Peyer's patch (tissue), 4 donors: ENCODE results near the gene SPINK13. TPM values are rescaled to one million over a fixed set of nuclear protein-coding genes. Genes with fewer than 3 reads are reported as not detected.

ENCODE experiments used
- DNase-seq, 3 donors: peaks; one replicate each; pipeline ENCODE4 v3.0.0-alpha.2; 2017 to 2019
- H3K27ac ChIP-seq, 4 donors: fragments of 200-600 bp; sonication (generic); one replicate each; pipeline ENCODE4 v1.5.1; 2016 to 2019
- H3K27me3 ChIP-seq, 2 donors: fragments of 200-600 bp; sonication (generic); one replicate each; pipeline ENCODE4 v1.5.1; 2019
- H3K36me3 ChIP-seq, 3 donors: fragments of 200-600 bp; sonication (generic); one replicate each; pipeline ENCODE4 v1.5.1; 2016 to 2019
- H3K4me1 ChIP-seq, 4 donors: fragments of 200-600 bp; sonication (generic); one replicate each; pipeline ENCODE4 v1.5.1; 2016 to 2019
- H3K4me3 ChIP-seq, 4 donors: fragments of 200-600 bp; sonication (generic); 1 replicate in 3 of 4; 2 replicates in 1 of 4; pipeline ENCODE4 v1.5.1; 2016 to 2019; ENCODE audit warnings: mild to moderate bottlenecking in 1 of 4
- H3K9me3 ChIP-seq, 4 donors: fragments of 200-600 bp; sonication (generic); one replicate each; pipeline ENCODE4 v1.5.1; 2016 to 2019; ENCODE audit warnings: mild to moderate bottlenecking in 1 of 4
- CTCF ChIP-seq, 6 experiments: fragments of 450-650 bp in 4 of 6; fragments of 200-600 bp in 2 of 6; sonication (generic) in 1 of 6; IDR thresholded peaks; one replicate each; pipeline ENCODE4 v1.5.1; 2017 to 2019; ENCODE audit warnings: antibody characterized with exemption in 6 of 6, mild to moderate bottlenecking in 3 of 6, moderate library complexity in 1 of 6
- POLR2A ChIP-seq, 2 donors: fragments of 450-650 bp; IDR thresholded peaks; one replicate each; pipeline ENCODE4 v1.5.1; 2017; ENCODE audit warnings: antibody characterized with exemption in 2 of 2, mild to moderate bottlenecking in 2 of 2, moderate library complexity in 2 of 2
- total RNA-seq, 4 donors: library from RNA; depleted of rRNA; stranded (reverse); fragments of >200 nt; gene quantifications; one replicate each; pipeline ENCODE4 v1.1.0, GENCODE V29; 2016

The SPINK13 gene
- total RNA-seq, result not detected

DNA sequence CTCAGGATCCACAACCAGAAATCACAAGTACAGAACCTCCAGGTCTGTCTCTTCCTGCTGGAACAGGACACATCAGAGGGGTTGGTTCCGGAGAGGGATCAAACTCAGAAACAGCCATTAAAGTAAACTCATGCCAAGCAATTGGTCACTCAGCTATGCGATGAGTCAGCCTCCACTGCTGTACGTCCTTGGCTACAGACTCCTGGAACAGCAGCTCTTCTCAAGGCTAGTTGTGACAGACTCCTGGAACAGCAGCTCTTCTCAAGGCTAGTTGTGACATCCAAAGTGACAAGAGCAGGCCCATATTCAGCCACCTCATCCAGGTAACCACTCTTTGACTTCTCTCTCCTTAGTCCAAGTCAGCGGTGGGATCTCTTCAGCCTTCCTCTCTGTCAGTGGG is at the start of gene SPINK13:
SPINK13 (plus strand) TSS at position 229 of the 400 bp plus-strand sequence. CDS start 1,279 bp downstream, outside the sequence.
- H3K4me1 ChIP-seq, result no peaks in the 10 kb centered on the region
- DNase-seq, result no peak
- TF ChIP-seq POLR2A (IDR thresholded peaks at IDR 0.05) (no peak), CTCF (IDR thresholded peaks at IDR 0.05) (no peak)
- no peaks in the 10 kb centered on the region for H3K36me3 ChIP-seq
- no peak within 1 kb of the TSS for H3K27ac ChIP-seq
- H3K4me3 ChIP-seq, result no peak within 1 kb of the TSS
- no peaks in the 10 kb centered on the region for H3K9me3 ChIP-seq
- no peaks in the 10 kb centered on the region for H3K27me3 ChIP-seq

- H3K9me3 ChIP-seq, result no peaks in the 10 kb centered on the region
- DNase-seq, result no peak
- H3K4me3 ChIP-seq, result no peak overlapping the region
- TF ChIP-seq POLR2A (IDR thresholded peaks at IDR 0.05), result no peak
- no peak for TF ChIP-seq CTCF (IDR thresholded peaks at IDR 0.05)
- H3K36me3 ChIP-seq, result no peaks in the 10 kb centered on the region
- no peaks in the 10 kb centered on the region for H3K4me1 ChIP-seq
- no peaks in the 10 kb centered on the region for H3K27me3 ChIP-seq
- H3K27ac ChIP-seq, result no peak overlapping the region
Observed at GRCh38 chr5:148221508-148221907, 47.1 kb upstream of the SPINK13 start.

- Histone ChIP-seq H3K27me3 (no peaks in the 10 kb centered on the region), H3K36me3 (no peaks in the 10 kb centered on the region), H3K4me3 (no peak overlapping the region), H3K4me1 (no peaks in the 10 kb centered on the region), H3K27ac (no peak overlapping the region), H3K9me3 (no peaks in the 10 kb centered on the region)
- no peak for DNase-seq
- TF ChIP-seq POLR2A (IDR thresholded peaks at IDR 0.05), result no peak
- no peak for TF ChIP-seq CTCF (IDR thresholded peaks at IDR 0.05)
Observed at GRCh38 chr5:148224117-148224742, 44.4 kb upstream of the SPINK13 start.

- no peaks in the 10 kb centered on the region for H3K9me3 ChIP-seq
- no peaks in the 10 kb centered on the region for H3K27me3 ChIP-seq
- DNase-seq, result no peak
- no peaks in the 10 kb centered on the region for H3K4me1 ChIP-seq
- H3K36me3 ChIP-seq, result no peaks in the 10 kb centered on the region
- TF ChIP-seq POLR2A (IDR thresholded peaks at IDR 0.05) (no peak), CTCF (IDR thresholded peaks at IDR 0.05) (no peak)
- no peak overlapping the region for H3K4me3 ChIP-seq
- no peak overlapping the region for H3K27ac ChIP-seq
Observed at GRCh38 chr5:148228392-148228984, 40.1 kb upstream of the SPINK13 start.

- H3K4me3 ChIP-seq, result no peak overlapping the region
- no peaks in the 10 kb centered on the region for H3K4me1 ChIP-seq
- TF ChIP-seq CTCF (IDR thresholded peaks at IDR 0.05) (no peak), POLR2A (IDR thresholded peaks at IDR 0.05) (no peak)
- H3K27ac ChIP-seq, result no peak overlapping the region
- H3K36me3 ChIP-seq, result no peaks in the 10 kb centered on the region
- no peak for DNase-seq
- no peaks in the 10 kb centered on the region for H3K9me3 ChIP-seq
- H3K27me3 ChIP-seq, result no peaks in the 10 kb centered on the region
Observed at GRCh38 chr5:148229840-148230239, 38.8 kb upstream of the SPINK13 start.
